HEK293 (cell line): ENCODE data around the gene CALB2.

Experiments used
- CTCF ChIA-PET: fragments of 350-600 bp; formaldehyde crosslinking; extraction: SDS; loops from one replicate; lab custom pipeline; 2021; ENCODE audit warnings: antibody characterized with exemption; lab: Yijun Ruan, JAX
- POLR2A ChIA-PET: fragments of 300-600 bp; formaldehyde crosslinking; extraction: SDS; loops from one replicate; lab custom pipeline; 2020; ENCODE audit warnings: antibody characterized with exemption, inconsistent platforms; lab: Yijun Ruan, JAX
- H3K27ac ChIP-seq: fragments of 200-500 bp; sonication (Bioruptor generic); 2 replicates; pipeline ENCODE4 v1.5.1; 2014; ENCODE audit warnings: low read depth, low read length, control low read depth, inconsistent platforms; ENCODE audit errors: extremely low read depth
- H3K36me3 ChIP-seq, 2 experiments: fragments of 200-500 bp in 1 of 2; sonication (Bioruptor generic) in 1 of 2; 1 replicate in 1 of 2; 2 replicates in 1 of 2; pipeline ENCODE4 v1.5.1; 2014 to 2017; ENCODE audit warnings: inconsistent platforms in 2 of 2, low read length in 2 of 2; ENCODE audit not compliant: control insufficient read depth in 2 of 2, insufficient read depth in 1 of 2
- H3K4me1 ChIP-seq: fragments of 200-500 bp; sonication (Bioruptor generic); 2 replicates; pipeline ENCODE4 v1.5.1; 2014; ENCODE audit warnings: mild to moderate bottlenecking, low read length, inconsistent platforms; ENCODE audit not compliant: control insufficient read depth, insufficient read depth
- H3K4me3 ChIP-seq: 2 replicates; pipeline ENCODE4 v1.5.1; 2011; ENCODE audit warnings: low read depth, mild to moderate bottlenecking, control low read depth, low read length, moderate library complexity
- H3K9me3 ChIP-seq: fragments of 200-500 bp; sonication (Bioruptor generic); 2 replicates; pipeline ENCODE4 v1.5.1; 2014; ENCODE audit warnings: low read depth, low read length, inconsistent platforms; ENCODE audit not compliant: control insufficient read depth, insufficient read depth
- OVOL3 ChIP-seq: fragments of 450-650 bp; formaldehyde crosslinking; IDR thresholded peaks from 2 replicates; pipeline ENCODE4 v1.5.1; 2016; ENCODE audit warnings: missing biosample characterization, missing genetic modification characterization
- SCRT1 ChIP-seq: fragments of 450-650 bp; formaldehyde crosslinking; IDR thresholded peaks from 2 replicates; pipeline ENCODE4 v1.5.1; 2016; ENCODE audit warnings: missing biosample characterization, missing genetic modification characterization, borderline replicate concordance
- TRIM28 ChIP-seq: IDR thresholded peaks from 2 replicates; pipeline ENCODE4 v1.6.1; 2011; ENCODE audit warnings: low read length, control low read depth, borderline replicate concordance
- ZNF138 ChIP-seq: fragments of 450-650 bp; formaldehyde crosslinking; IDR thresholded peaks from 2 replicates; pipeline ENCODE4 v1.5.1; 2016; ENCODE audit warnings: missing biosample characterization, missing genetic modification characterization, borderline replicate concordance
- ZNF19 ChIP-seq: fragments of 450-650 bp; formaldehyde crosslinking; IDR thresholded peaks from 2 replicates; pipeline ENCODE4; 2016; ENCODE audit warnings: missing biosample characterization, missing genetic modification characterization, low read depth
- ZNF324 ChIP-seq: fragments of 450-650 bp; formaldehyde crosslinking; IDR thresholded peaks from 2 replicates; pipeline ENCODE4 v1.5.1; 2016; ENCODE audit warnings: missing biosample characterization, missing genetic modification characterization
- ZNF350 ChIP-seq: fragments of 450-650 bp; formaldehyde crosslinking; IDR thresholded peaks from 2 replicates; pipeline ENCODE4 v1.5.0; 2017; ENCODE audit warnings: missing biosample characterization, mild to moderate bottlenecking, missing genetic modification characterization
- ZNF37A ChIP-seq: fragments of 450-650 bp; IDR thresholded peaks from 2 replicates; pipeline ENCODE4 v1.5.1; 2018; ENCODE audit warnings: missing biosample characterization, missing genetic modification characterization
- ZNF560 ChIP-seq: fragments of 450-650 bp; formaldehyde crosslinking; IDR thresholded peaks from 2 replicates; pipeline ENCODE4 v1.5.1; 2017; ENCODE audit warnings: missing biosample characterization, missing genetic modification characterization, borderline replicate concordance
- ZNF654 ChIP-seq: fragments of 450-650 bp; formaldehyde crosslinking; IDR thresholded peaks from 2 replicates; pipeline ENCODE4 v1.5.1; 2016; ENCODE audit warnings: low read depth, missing biosample characterization, missing genetic modification characterization
- ZNF843 ChIP-seq: fragments of 450-650 bp; formaldehyde crosslinking; IDR thresholded peaks from 2 replicates; pipeline ENCODE4 v1.5.1; 2016; ENCODE audit warnings: missing biosample characterization, missing genetic modification characterization
- TF ChIP-seq, protein P1 (sequence below): fragments of 450-650 bp; formaldehyde crosslinking; IDR thresholded peaks from 2 replicates; pipeline ENCODE4 v1.5.1; 2016; ENCODE audit warnings: missing biosample characterization, missing genetic modification characterization
- TF ChIP-seq, protein P2 (sequence below): fragments of 450-650 bp; formaldehyde crosslinking; IDR thresholded peaks from 2 replicates; pipeline ENCODE4 v1.5.1; 2016; ENCODE audit warnings: missing biosample characterization, missing genetic modification characterization
- TF ChIP-seq, protein P3 (sequence below): fragments of 450-650 bp; IDR thresholded peaks from 2 replicates; pipeline ENCODE4 v1.5.1; 2018; ENCODE audit warnings: missing biosample characterization, mild to moderate bottlenecking, missing genetic modification characterization
- TF ChIP-seq, protein P4 (sequence below): fragments of 450-650 bp; formaldehyde crosslinking; IDR thresholded peaks from 2 replicates; pipeline ENCODE4 v1.5.1; 2016; ENCODE audit warnings: missing biosample characterization, missing genetic modification characterization, borderline replicate concordance

Gene CALB2

DNA sequence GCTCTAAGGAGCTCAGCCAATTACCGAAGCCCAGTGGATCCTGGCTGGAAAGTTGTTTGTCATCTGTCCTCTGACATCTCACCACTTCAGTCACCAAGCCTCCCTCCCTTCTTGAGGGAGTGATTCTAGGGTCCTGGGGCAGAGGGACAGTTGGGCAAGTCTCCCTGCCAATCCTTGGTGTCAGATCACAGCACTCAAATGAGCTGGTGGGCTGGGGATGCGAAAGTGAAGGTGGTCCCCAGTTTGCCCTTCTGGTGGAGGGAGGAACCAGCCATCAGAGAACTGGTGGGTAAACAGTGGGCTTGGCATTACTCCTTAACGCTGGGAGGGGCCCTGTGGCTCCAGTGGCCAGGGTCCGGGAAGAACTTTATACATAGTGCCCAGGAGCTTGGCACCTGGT is 4.4 kb upstream of the CALB2 start:
- Histone ChIP-seq H3K27ac (no peak overlapping the region), H3K9me3 (no peaks in the 10 kb centered on the region), H3K36me3 (no peaks in the 10 kb centered on the region), H3K4me1 (no peaks in the 10 kb centered on the region), H3K4me3 (no peak overlapping the region)
- POLR2A ChIA-PET, result no interaction called here
- CTCF ChIA-PET, result no interaction called here
- TF ChIP-seq, protein P1, sequence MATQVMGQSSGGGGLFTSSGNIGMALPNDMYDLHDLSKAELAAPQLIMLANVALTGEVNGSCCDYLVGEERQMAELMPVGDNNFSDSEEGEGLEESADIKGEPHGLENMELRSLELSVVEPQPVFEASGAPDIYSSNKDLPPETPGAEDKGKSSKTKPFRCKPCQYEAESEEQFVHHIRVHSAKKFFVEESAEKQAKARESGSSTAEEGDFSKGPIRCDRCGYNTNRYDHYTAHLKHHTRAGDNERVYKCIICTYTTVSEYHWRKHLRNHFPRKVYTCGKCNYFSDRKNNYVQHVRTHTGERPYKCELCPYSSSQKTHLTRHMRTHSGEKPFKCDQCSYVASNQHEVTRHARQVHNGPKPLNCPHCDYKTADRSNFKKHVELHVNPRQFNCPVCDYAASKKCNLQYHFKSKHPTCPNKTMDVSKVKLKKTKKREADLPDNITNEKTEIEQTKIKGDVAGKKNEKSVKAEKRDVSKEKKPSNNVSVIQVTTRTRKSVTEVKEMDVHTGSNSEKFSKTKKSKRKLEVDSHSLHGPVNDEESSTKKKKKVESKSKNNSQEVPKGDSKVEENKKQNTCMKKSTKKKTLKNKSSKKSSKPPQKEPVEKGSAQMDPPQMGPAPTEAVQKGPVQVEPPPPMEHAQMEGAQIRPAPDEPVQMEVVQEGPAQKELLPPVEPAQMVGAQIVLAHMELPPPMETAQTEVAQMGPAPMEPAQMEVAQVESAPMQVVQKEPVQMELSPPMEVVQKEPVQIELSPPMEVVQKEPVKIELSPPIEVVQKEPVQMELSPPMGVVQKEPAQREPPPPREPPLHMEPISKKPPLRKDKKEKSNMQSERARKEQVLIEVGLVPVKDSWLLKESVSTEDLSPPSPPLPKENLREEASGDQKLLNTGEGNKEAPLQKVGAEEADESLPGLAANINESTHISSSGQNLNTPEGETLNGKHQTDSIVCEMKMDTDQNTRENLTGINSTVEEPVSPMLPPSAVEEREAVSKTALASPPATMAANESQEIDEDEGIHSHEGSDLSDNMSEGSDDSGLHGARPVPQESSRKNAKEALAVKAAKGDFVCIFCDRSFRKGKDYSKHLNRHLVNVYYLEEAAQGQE (tag by site-specific recombination), result no peak
- TF ChIP-seq ZNF654 (tag by site-specific recombination) (no peak), ZNF19 (no peak), ZNF350 (tag by site-specific recombination) (no peak), TRIM28 (no peak), ZNF843 (tag by site-specific recombination) (no peak), OVOL3 (tag by site-specific recombination) (no peak), ZNF324 (tag by site-specific recombination) (no peak), ZNF37A (tag by site-specific recombination) (no peak), ZNF138 (tag by site-specific recombination) (no peak), SCRT1 (tag by site-specific recombination) (no peak), ZNF560 (no peak)
- TF ChIP-seq, protein P2, sequence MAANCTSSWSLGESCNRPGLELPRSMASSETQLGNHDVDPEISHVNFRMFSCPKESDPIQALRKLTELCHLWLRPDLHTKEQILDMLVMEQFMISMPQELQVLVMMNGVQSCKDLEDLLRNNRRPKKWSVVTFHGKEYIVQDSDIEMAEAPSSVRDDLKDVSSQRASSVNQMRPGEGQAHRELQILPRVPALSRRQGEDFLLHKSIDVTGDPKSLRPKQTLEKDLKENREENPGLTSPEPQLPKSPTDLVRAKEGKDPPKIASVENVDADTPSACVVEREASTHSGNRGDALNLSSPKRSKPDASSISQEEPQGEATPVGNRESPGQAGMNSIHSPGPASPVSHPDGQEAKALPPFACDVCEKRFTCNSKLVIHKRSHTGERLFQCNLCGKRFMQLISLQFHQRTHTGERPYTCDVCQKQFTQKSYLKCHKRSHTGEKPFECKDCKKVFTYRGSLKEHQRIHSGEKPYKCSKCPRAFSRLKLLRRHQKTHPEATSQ, result no peak
- TF ChIP-seq, protein P3, sequence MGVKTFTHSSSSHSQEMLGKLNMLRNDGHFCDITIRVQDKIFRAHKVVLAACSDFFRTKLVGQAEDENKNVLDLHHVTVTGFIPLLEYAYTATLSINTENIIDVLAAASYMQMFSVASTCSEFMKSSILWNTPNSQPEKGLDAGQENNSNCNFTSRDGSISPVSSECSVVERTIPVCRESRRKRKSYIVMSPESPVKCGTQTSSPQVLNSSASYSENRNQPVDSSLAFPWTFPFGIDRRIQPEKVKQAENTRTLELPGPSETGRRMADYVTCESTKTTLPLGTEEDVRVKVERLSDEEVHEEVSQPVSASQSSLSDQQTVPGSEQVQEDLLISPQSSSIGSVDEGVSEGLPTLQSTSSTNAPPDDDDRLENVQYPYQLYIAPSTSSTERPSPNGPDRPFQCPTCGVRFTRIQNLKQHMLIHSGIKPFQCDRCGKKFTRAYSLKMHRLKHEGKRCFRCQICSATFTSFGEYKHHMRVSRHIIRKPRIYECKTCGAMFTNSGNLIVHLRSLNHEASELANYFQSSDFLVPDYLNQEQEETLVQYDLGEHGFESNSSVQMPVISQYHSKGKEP (tag by site-specific recombination), result no peak
- TF ChIP-seq, protein P4, sequence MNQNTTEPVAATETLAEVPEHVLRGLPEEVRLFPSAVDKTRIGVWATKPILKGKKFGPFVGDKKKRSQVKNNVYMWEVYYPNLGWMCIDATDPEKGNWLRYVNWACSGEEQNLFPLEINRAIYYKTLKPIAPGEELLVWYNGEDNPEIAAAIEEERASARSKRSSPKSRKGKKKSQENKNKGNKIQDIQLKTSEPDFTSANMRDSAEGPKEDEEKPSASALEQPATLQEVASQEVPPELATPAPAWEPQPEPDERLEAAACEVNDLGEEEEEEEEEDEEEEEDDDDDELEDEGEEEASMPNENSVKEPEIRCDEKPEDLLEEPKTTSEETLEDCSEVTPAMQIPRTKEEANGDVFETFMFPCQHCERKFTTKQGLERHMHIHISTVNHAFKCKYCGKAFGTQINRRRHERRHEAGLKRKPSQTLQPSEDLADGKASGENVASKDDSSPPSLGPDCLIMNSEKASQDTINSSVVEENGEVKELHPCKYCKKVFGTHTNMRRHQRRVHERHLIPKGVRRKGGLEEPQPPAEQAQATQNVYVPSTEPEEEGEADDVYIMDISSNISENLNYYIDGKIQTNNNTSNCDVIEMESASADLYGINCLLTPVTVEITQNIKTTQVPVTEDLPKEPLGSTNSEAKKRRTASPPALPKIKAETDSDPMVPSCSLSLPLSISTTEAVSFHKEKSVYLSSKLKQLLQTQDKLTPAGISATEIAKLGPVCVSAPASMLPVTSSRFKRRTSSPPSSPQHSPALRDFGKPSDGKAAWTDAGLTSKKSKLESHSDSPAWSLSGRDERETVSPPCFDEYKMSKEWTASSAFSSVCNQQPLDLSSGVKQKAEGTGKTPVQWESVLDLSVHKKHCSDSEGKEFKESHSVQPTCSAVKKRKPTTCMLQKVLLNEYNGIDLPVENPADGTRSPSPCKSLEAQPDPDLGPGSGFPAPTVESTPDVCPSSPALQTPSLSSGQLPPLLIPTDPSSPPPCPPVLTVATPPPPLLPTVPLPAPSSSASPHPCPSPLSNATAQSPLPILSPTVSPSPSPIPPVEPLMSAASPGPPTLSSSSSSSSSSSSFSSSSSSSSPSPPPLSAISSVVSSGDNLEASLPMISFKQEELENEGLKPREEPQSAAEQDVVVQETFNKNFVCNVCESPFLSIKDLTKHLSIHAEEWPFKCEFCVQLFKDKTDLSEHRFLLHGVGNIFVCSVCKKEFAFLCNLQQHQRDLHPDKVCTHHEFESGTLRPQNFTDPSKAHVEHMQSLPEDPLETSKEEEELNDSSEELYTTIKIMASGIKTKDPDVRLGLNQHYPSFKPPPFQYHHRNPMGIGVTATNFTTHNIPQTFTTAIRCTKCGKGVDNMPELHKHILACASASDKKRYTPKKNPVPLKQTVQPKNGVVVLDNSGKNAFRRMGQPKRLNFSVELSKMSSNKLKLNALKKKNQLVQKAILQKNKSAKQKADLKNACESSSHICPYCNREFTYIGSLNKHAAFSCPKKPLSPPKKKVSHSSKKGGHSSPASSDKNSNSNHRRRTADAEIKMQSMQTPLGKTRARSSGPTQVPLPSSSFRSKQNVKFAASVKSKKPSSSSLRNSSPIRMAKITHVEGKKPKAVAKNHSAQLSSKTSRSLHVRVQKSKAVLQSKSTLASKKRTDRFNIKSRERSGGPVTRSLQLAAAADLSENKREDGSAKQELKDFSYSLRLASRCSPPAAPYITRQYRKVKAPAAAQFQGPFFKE (tag by site-specific recombination), result no peak
